GM19467 (cell line): ENCODE measurements around the gene AUTS2.

Experiments used
- ATAC-seq: cut with Tn5 transposase; IDR thresholded peaks from one replicate; pipeline ENCODE4 v1.9.1; 2021; ENCODE audit warnings: mild to moderate bottlenecking, moderate library complexity; ENCODE audit not compliant: unreplicated experiment

Gene AUTS2

DNA sequence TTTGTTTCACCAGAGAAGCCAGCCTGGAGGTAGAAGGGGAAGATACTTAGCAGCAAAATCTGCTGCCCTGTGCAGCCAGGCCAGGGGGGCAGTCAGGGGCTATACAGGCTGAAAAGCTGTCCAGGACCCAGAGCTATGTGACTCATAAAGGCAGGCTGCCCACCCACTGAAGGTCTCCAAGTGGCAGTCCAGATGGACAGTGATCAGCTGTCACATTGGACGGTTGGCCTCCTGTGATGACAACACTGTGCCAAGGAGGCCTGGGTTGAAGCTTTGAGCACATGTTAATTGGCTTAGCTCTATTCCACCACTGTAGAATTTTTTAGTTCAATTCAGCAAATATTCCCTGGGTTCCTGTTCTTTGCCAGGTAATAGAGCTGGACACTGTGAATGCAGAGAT is 956.4 kb downstream of the AUTS2 start:
- no peak for ATAC-seq

GRCh38 chr7:70556761-70557160 is 958.5 kb downstream of the AUTS2 start:
- ATAC-seq = no peak

- no peak for ATAC-seq
Measured at GRCh38 chr7:70557338-70557737, 959.1 kb downstream of the AUTS2 start.

DNA sequence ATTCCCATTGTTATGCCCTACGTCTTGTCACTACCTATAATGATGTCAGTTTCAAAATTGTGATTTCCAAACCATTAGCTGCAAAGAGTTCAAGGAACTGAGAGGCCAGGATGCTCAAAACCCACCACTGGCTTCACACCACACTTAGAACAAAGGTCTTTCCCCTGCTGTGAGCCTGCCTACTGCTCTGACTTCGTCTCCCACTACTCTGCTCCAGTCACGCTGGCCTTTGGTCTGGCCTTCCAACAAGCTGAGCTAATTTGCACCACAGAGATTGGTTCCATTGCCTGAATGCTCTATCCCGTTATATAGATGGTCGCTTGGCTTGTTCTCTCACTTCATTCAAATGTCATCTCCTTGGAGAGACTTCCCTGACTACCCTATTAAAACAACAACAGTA is 961.5 kb downstream of the AUTS2 start:
- ATAC-seq = no peak

DNA sequence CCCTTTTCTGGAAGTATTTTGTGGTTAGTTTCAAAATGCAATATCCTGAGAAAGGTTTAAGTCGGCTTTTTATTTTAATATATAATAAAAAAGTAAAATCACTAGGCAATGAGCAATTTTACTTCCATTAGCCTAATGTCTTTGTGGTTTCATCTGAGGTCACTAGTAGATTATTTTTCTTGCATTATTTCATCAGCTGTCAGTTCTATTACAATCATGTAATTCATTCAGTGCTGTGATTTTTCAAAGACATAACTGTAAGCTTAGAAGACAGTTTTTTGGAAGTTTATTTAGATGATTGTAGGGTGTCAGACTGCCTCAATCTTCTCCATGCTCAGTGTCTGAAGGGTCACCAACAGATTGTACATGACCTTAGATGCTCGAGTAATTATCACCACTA is 965.7 kb downstream of the AUTS2 start:
- no peak for ATAC-seq

DNA sequence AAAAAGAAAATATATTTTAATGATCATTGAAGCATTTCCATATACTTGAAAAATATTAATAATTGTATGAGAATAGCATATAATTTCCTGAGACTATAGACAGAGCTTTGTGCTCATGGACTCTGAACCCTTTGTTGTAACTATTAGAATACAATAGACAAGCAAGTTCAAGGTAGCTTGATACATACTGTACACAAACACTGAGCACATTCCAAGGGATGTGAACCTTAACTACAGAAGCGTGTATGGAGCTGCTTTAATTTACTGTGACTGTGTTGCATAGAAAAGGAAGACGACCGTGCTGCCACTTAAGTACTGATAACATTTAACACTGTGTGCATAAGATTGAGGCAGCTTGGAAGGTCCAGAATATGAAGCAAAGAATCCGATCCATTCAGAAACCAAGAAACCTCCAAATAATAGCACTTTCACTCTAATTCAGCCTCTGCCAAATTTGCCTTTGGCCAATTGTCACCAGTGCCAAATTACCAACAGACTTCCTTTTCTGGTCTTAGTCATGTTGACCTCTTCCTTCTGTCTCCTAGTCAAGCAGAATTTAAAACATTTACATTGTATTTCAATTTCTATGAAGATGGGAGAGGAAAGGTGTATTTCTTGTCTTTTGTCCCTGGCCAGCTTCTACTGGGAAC is 967.6 kb downstream of the AUTS2 start:
- no peak for ATAC-seq

DNA sequence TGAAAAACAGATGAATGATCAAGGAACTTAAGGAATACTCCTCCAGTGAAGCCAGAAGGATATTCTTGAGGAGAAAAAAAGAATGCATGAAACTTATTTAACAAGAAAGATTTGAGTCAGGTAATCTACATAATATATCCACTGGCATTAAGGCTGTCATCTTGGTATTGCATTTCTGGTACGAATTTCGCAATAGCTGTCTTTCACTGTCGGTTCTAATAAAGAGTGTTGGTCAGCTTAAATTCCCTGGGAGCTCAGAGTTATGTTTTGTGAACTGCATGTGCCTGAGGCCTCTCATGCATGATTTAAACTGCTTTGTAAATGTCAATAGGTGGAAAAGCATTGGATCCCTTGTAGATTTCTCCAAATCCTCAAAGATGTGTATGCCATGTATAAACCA is 968.4 kb downstream of the AUTS2 start:
- no peak for ATAC-seq

- no peak for ATAC-seq
Measured at GRCh38 chr7:70568674-70569334, 970.5 kb downstream of the AUTS2 start.

DNA sequence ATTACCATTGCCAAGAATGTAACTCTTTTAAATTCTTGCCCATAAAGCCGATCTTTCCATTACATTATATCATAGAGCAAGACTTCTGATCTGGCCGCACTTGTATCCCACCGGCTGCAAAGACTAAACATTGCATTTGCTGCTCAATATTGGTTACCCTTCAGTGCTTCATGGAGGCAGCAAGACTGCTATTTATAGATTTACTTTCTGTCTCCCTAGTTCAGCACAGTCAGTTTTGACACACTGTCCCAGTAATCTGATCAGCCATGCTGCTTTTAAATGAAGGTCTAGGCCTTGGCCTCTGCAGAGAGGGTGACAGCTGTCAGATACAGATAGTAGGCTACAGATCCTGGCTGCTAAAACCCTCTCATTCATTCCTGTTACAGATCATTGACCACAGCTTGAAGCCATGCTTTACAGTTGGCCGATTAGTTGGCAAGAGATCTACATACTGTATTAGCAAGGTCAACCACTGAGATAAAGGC is 971.1 kb downstream of the AUTS2 start:
- no peak for ATAC-seq

DNA sequence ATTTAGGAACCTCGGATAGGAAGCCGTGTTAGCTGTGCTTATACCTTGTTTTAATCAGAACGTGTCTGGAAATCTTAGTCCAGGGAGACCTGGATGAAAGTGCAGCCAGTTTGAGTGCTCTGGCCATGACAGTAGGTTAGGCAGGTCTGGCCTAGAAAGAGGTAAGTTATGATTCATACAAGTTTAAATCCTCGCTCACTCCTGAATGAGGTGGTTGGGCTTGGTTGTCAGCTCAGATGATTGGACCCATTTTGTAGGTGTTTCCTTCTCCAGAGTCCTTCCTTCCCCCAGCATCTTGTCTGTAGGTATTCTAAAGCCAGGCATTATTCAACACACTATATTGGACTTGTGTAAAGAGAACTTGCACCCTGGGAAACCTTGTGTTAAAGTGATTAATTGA is 971.8 kb downstream of the AUTS2 start:
- no peak for ATAC-seq

DNA sequence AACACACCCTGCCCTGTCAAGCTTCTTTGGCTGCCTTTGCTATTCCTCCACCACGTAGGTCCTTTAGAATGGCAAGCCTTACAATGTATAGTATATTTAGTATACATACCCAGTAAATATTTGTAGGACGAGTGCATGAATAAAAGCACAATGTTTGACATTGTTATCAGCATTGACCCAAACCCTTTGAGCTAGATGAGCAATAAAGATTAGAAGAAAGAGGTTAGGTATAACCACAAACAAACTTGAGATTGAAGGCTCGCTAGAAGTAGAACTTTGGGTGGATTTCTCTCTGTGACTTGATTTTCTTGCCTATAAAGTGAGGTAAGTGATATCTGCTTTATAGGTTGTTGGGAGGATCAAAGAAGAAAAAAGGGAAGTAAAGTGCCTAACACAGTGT is 972.7 kb downstream of the AUTS2 start:
- no peak for ATAC-seq

DNA sequence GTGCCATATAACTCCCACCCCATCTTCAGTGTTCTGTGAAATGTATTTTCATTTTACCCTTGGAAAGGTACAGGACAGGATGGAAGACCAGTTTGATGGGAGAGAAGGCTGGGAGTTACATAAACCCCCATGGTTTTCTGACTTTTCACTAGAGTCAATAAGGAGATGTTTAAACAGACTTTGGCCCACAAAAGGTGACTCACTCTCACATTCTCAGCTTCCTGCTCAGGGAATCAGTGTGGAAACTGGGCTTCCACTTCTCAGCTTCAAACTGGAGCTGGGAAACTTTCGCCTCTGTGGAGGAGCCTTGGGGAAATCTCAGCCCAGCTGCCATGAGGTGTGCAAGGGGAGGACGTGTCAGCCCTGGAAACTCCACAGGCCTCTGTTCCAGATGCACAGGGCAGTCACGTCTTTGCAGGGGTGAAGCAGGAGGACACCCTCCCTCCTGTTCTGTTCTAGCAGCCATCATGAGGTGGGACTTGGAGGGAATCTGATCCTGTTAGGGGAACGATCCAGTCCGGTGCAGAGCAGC is 973.2 kb downstream of the AUTS2 start:
- no peak for ATAC-seq

- no peak for ATAC-seq
Measured at GRCh38 chr7:70571961-70572360, 973.7 kb downstream of the AUTS2 start.

GRCh38 chr7:70572571-70572970 is 974.3 kb downstream of the AUTS2 start:
- ATAC-seq = no peak

DNA sequence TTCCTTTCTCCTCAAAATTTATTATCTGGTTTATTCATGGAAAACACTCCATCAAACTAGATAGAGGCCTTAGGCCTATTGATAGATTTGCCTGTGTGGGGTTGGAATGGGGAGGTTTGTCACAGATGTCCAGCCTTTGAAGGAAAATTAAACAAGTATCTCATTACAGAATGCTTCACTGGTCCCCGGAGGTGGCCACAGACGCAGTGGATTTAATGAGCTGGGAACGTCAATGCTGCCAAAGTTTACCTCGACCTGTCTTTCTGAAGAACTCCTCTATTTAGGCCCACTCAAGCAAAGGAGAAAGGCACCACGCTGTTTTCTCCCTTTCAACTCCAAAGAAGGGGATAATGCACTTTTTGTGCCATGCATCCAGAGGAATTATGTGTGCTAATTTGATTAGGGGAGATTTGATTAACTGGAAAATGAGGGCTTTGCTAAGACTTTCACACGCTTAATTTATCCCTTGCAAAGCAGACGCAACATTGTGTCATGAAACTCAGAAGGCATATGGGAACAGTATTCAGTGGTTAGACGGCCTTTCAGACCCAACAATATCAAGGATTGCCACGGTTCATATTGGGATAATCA is 974.9 kb downstream of the AUTS2 start:
- ATAC-seq = no peak

GRCh38 chr7:70573696-70574095 is 975.4 kb downstream of the AUTS2 start:
- ATAC-seq = no peak

DNA sequence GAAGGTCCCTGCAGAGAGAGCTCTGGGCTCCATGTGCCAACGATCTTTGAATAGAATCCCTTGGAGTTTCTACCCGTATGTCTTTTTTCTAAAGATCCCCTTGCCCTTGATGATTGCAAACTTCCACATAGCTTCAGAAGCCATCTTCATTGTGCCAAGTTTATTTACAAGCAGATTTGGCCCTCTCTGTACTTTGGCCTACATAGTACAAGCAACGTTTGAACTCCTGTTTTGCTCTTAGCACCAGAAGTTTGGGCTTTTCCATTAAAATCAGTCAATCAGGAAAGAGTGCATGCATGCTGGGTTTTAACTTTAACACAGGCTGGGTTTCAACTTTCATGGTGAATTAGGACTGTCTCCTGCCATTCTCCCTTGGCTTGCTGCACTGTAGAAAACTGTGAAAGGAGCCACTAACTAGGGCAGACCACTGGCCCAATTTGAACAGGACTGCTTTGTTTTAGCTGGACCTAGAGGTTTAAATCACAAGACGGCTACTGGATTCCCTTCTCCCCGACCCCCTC is 976.1 kb downstream of the AUTS2 start:
- ATAC-seq = no peak

DNA sequence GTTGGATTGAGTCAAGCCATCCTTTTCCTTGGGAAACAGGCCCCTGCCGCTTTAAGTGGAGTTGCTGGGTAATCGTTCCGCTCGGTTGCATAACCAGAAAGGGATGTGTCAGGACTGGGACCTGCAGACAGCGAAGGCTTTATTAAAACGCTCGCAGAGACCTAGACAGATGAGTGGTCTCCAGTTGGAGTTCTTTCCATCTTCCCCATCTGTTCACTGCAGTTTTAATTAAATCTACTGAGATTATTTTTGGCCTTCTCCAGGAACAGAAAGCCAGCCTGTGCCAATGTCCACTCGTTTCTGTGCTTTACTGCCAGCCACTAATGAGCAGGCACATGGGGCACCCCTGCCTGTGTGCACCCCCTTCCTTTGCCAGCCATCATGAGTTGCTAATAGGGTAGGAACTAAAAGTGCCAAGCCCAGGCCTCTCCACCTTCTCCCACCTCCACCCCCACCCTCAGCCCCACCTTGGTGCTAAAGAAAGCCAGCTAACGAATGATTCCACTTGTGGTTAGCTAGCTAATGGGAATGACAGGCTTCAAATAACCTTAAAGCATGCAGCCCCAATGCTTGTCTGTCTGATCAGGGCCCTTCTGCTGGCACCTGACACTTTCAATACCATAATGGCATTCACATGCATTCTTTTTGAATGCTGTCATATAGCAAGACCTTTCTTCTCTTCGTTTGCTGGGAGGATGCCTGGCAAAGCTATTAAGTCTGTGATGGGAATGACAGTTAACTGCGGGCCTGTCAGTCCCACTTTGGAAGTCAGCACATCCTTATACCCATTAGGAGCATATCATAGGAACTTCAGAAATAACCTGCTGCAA is 976.9 kb downstream of the AUTS2 start:
- no peak for ATAC-seq

- ATAC-seq = no peak
Measured at GRCh38 chr7:70577078-70577477, 978.8 kb downstream of the AUTS2 start.

DNA sequence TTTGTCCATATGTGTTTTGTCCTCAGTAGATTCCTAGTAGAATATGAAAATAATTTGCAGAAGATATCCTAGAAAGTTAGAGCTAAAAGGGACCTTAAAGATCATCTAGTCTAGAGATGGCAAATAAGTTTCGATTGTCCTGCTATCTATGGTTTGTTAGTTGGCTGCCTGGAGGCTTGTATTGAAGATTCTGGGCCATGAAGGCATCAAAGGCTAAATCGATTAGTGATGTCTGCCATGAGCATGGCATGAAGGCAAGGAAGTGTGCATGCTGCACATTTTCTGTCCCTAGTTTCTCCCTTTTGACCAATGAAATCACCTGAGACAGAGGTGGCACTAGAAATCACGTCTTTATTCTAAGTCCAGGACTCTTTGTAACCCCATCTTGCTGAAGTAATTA is 979.9 kb downstream of the AUTS2 start:
- ATAC-seq = no peak
